ENCODE data around the gene CUX1.

DNA sequence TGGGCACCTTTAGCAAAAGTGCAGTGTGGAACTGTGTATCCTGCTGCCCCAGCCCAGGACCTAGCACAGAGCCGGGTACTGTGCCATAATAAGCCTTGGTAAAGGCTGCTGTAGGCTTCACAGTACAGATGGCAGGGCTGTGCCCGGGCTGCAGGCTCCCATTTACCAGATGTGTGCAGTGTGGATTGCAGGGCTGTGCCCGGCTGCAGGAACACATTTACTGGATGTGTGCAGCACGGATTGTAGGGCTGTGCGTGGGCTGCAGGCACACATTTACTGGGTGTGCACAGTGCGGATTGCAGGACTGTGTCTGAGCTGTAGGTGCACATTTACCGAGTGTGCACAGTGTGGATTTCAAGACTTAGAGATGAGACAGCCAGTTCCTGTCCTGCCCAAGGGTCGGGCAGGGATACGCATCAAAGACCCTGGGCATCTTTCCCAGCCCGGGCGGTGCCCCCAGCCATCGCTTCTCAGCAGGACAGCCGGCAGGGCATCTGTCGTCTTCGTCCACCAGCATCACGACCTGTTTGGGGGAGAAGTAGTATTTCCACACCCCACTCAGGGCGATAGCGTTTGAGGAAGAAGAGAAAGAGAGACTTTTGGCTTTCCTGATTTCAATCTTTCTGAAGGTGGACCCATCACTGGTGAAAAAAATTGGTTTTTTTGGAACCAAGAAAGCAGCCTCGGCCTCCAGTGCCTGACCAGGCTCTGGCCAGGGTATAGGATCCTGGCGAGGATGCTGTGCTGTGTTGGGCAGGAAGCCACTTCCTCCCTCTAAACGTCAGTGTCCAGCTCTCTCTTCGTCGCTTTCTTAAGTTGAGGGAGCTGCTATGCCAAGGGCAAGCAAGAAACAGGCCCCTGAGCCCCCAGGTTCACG is 180.8 kb downstream of the CUX1 start:
- TF ChIP-seq CTCF (IDR thresholded peaks at IDR 0.05) (no peak), EZH2 (IDR thresholded peaks at IDR 0.05) (no peak), EZH2phosphoT487 (IDR thresholded peaks at IDR 0.05) (no peak)

Measured in neural progenitor cell (in vitro differentiated cells).